GM19023 (cell line): ENCODE data around the gene CIAO2B.
"Not testable (repeated sequence)": the region's sequence is repeated elsewhere in the genome, so short reads cannot be mapped to it uniquely, and the experiment has no call there.

Source experiments
- ATAC-seq: cut with Tn5 transposase; IDR thresholded peaks from one replicate; pipeline ENCODE4 v1.9.1; 2021; ENCODE audit warnings: mild to moderate bottlenecking, moderate library complexity; ENCODE audit not compliant: unreplicated experiment

Gene CIAO2B

GRCh38 chr16:66956154-66956457, 21.9 kb upstream of the CIAO2B start:
- ATAC-seq = not testable (repeated sequence)

- not testable (repeated sequence) for ATAC-seq
Measured at GRCh38 chr16:66955363-66956153, 21.4 kb upstream of the CIAO2B start.

- ATAC-seq = peak; percentile 55
Measured at GRCh38 chr16:66954097-66954659, 20.0 kb upstream of the CIAO2B start.

- no peak for ATAC-seq
Measured at GRCh38 chr16:66953462-66954096, 19.4 kb upstream of the CIAO2B start.

- ATAC-seq = no peak
Measured at GRCh38 chr16:66952430-66953110, 18.4 kb upstream of the CIAO2B start.

GRCh38 chr16:66950971-66951790, 17.0 kb upstream of the CIAO2B start:
- no peak for ATAC-seq

GRCh38 chr16:66950437-66950836, 16.2 kb upstream of the CIAO2B start:
- ATAC-seq = no peak

- no peak for ATAC-seq
Measured at GRCh38 chr16:66949472-66949871, 15.3 kb upstream of the CIAO2B start.

- ATAC-seq = no peak
Measured at GRCh38 chr16:66948837-66949225, 14.6 kb upstream of the CIAO2B start.

- peak; percentile 14 for ATAC-seq
Measured at GRCh38 chr16:66948134-66948836, 14.1 kb upstream of the CIAO2B start.

GRCh38 chr16:66947302-66948065, 13.3 kb upstream of the CIAO2B start:
- peak; percentile 57 for ATAC-seq

- no peak for ATAC-seq
Measured at GRCh38 chr16:66946974-66947301, 12.7 kb upstream of the CIAO2B start.

GRCh38 chr16:66946541-66946940, 12.3 kb upstream of the CIAO2B start:
- no peak for ATAC-seq

GRCh38 chr16:66945939-66946338, 11.7 kb upstream of the CIAO2B start:
- no peak for ATAC-seq

GRCh38 chr16:66944971-66945370, 10.8 kb upstream of the CIAO2B start:
- not testable (repeated sequence) for ATAC-seq

- ATAC-seq = no peak
Measured at GRCh38 chr16:66944054-66944441, 9.8 kb upstream of the CIAO2B start.

- no peak for ATAC-seq
Measured at GRCh38 chr16:66943426-66944053, 9.3 kb upstream of the CIAO2B start.

- ATAC-seq = no peak
Measured at GRCh38 chr16:66942981-66943380, 8.8 kb upstream of the CIAO2B start.

GRCh38 chr16:66940236-66940635, 6.0 kb upstream of the CIAO2B start:
- ATAC-seq = no peak
